ENCODE measurements around the gene CDC26. TPM values are rescaled to one million over a fixed set of nuclear protein-coding genes. Genes with fewer than 3 reads are reported as not detected.
"Not testable (repeated sequence)": the region's sequence is repeated elsewhere in the genome, so short reads cannot be mapped to it uniquely, and the experiment has no call there.

CDC26 gene
- total and polyA plus RNA-seq, 7 donors = 33.8 to 74.5 (median 64.9) TPM

- Histone ChIP-seq H3K36me3 (peaks cover 0 to 23% (median 3%) of the 10 kb centered on the region in 4 donors), H3K27me3 (no peaks in the 10 kb centered on the region), H3K4me1 (no peaks in the 10 kb centered on the region), H3K4me3 (no peak overlapping the region), H3K9me3 (no peaks in the 10 kb centered on the region), H3K27ac (no peak overlapping the region)
- DNase-seq = no peak
- intact Hi-C loops (cut with DNase I) = no loop called here
- TF ChIP-seq POLR2AphosphoS5 (IDR thresholded peaks at IDR 0.05) = no peak
- WGBS, 2 donors = 80% methylated on average over 9 of the region's 9 CpGs
Measured at GRCh38 chr9:113296796-113297558, 21.6 kb upstream of the CDC26 start.

- H3K27me3 ChIP-seq; DNase-seq; H3K4me3 ChIP-seq; H3K4me1 ChIP-seq; H3K27ac ChIP-seq; H3K9me3 ChIP-seq; intact Hi-C loops (cut with DNase I): not testable (repeated sequence)
- WGBS, 2 donors = 29 to 79% methylated on average over 8 of the region's 8 CpGs
- H3K36me3 ChIP-seq = peaks cover 0 to 30% (median 10%) of the 10 kb centered on the region in 4 donors
Measured at GRCh38 chr9:113296247-113296646, 20.9 kb upstream of the CDC26 start.

GRCh38 chr9:113293285-113293878 lies 18.0 kb upstream of the CDC26 start:
- no peak for TF ChIP-seq POLR2AphosphoS5 (IDR thresholded peaks at IDR 0.05)
- TF ChIP-seq POLR2A (IDR thresholded peaks at IDR 0.05) = no peak
- TF ChIP-seq CTCF (IDR thresholded peaks at IDR 0.05) = no peak
- TF ChIP-seq EP300 (IDR thresholded peaks at IDR 0.05) = no peak
- intact Hi-C loops (cut with DNase I) = no loop called here
- Histone ChIP-seq H3K27me3 (no peaks in the 10 kb centered on the region), H3K4me1 (no peaks in the 10 kb centered on the region), H3K36me3 (peaks cover 10 to 59% (median 37%) of the 10 kb centered on the region in 4 donors), H3K4me3 (no peak overlapping the region), H3K27ac (no peak overlapping the region), H3K9me3 (no peaks in the 10 kb centered on the region)
- no peak for DNase-seq
- 86 to 87% methylated on average over 7 of the region's 7 CpGs for WGBS, 2 donors

GRCh38 chr9:113290052-113290607 lies 14.8 kb upstream of the CDC26 start:
- H3K36me3 ChIP-seq = peaks cover 10 to 92% (median 60%) of the 10 kb centered on the region in 4 donors
- no peaks in the 10 kb centered on the region for H3K27me3 ChIP-seq
- no peaks in the 10 kb centered on the region for H3K9me3 ChIP-seq
- no peaks in the 10 kb centered on the region for H3K4me1 ChIP-seq
- intact Hi-C loops (cut with DNase I) = no loop called here
- H3K27ac ChIP-seq = no peak overlapping the region
- no peak for DNase-seq
- no peak for TF ChIP-seq CTCF (IDR thresholded peaks at IDR 0.05)
- TF ChIP-seq POLR2AphosphoS5 (IDR thresholded peaks at IDR 0.05) = no peak
- no peak for TF ChIP-seq EP300 (IDR thresholded peaks at IDR 0.05)
- TF ChIP-seq POLR2A (IDR thresholded peaks at IDR 0.05) = no peak
- H3K4me3 ChIP-seq = no peak overlapping the region
- WGBS, 2 donors = 93 to 94% methylated on average over 6 of the region's 6 CpGs

- intact Hi-C loops (cut with DNase I) = no loop called here
- 19 to 66% methylated on average over 2 of the region's 2 CpGs for WGBS, 2 donors
- Histone ChIP-seq H3K4me1 (no peaks in the 10 kb centered on the region), H3K36me3 (peaks cover 20 to 100% (median 70%) of the 10 kb centered on the region in 4 donors), H3K9me3 (no peaks in the 10 kb centered on the region), H3K4me3 (no peak overlapping the region), H3K27ac (no peak overlapping the region), H3K27me3 (no peaks in the 10 kb centered on the region)
- TF ChIP-seq EP300 (IDR thresholded peaks at IDR 0.05) (no peak), CTCF (IDR thresholded peaks at IDR 0.05) (no peak), POLR2AphosphoS5 (IDR thresholded peaks at IDR 0.05) (no peak), POLR2A (IDR thresholded peaks at IDR 0.05) (no peak)
- DNase-seq = no peak
Measured at GRCh38 chr9:113289091-113289490, 13.7 kb upstream of the CDC26 start.
